ENCODE measurements around the gene BUB3. TPM values are rescaled to one million over a fixed set of nuclear protein-coding genes. Genes with fewer than 3 reads are reported as not detected.

The BUB3 gene
- total and polyA plus RNA-seq, 2 of the 4 experiments (the other 2 are of a cell fraction): 215 to 384 TPM

Other genes with a start within 250 kb of the BUB3 start
- not detected in 2 replicates for gene FAM24A, start 243.8 kb upstream of the BUB3 start, total RNA-seq (2012; rRNA removed)
- gene FAM24A, start 243.8 kb upstream of the BUB3 start, polyA plus RNA-seq (2012; rRNA removed): not detected in 2 replicates
- gene C10orf88, start 200.2 kb upstream of the BUB3 start, total RNA-seq (2012; rRNA removed): 12.2 and 16.4 TPM in 2 replicates
- gene C10orf88, start 200.2 kb upstream of the BUB3 start, polyA plus RNA-seq (2012; rRNA removed): 4.0 and 5.9 TPM in 2 replicates
- gene PSTK, start 174.0 kb upstream of the BUB3 start, total RNA-seq (2012; rRNA removed): 4.1 and 4.7 TPM in 2 replicates
- 4.2 and 5.4 TPM in 2 replicates for gene PSTK, start 174.0 kb upstream of the BUB3 start, polyA plus RNA-seq (2012; rRNA removed)
- gene IKZF5, start 145.6 kb upstream of the BUB3 start, total RNA-seq (2012; rRNA removed): 2.9 and 4.2 TPM in 2 replicates
- gene IKZF5, start 145.6 kb upstream of the BUB3 start, polyA plus RNA-seq (2012; rRNA removed): 4.4 and 5.1 TPM in 2 replicates
- gene ACADSB, start 145.4 kb upstream of the BUB3 start, total RNA-seq (2012; rRNA removed): 9.2 and 10.6 TPM in 2 replicates
- gene ACADSB, start 145.4 kb upstream of the BUB3 start, polyA plus RNA-seq (2012; rRNA removed): 3.8 and 6.2 TPM in 2 replicates
- not detected in 2 replicates for gene HMX3, start 18.4 kb upstream of the BUB3 start, total RNA-seq (2012; rRNA removed)
- not detected in 2 replicates for gene HMX3, start 18.4 kb upstream of the BUB3 start, polyA plus RNA-seq (2012; rRNA removed)
- gene HMX2, start 6.3 kb upstream of the BUB3 start, total RNA-seq (2012; rRNA removed): not detected in 2 replicates
- gene HMX2, start 6.3 kb upstream of the BUB3 start, polyA plus RNA-seq (2012; rRNA removed): not detected in 2 replicates

All from IMR-90 (cell line).